Sigmoid colon (tissue), 7 donors: ENCODE measurements around the gene ITGA5. TPM values are rescaled to one million over a fixed set of nuclear protein-coding genes. Genes with fewer than 3 reads are reported as not detected.

Experiments
- DNase-seq: peaks from one replicate; pipeline ENCODE4 v3.0.0-alpha.2; 2019
- H3K27ac ChIP-seq, 4 donors: fragments of 200-600 bp; sonication (generic); one replicate each; pipeline ENCODE4 v1.5.1; 2016 to 2019; ENCODE audit warnings: mild to moderate bottlenecking in 1 of 4
- H3K27me3 ChIP-seq, 3 donors: fragments of 200-600 bp; sonication (generic); one replicate each; pipeline ENCODE4 v1.5.1; 2019; ENCODE audit warnings: mild to moderate bottlenecking in 1 of 3
- H3K36me3 ChIP-seq, 4 donors: fragments of 200-600 bp; sonication (generic); one replicate each; pipeline ENCODE4 v1.5.1; 2016 to 2019
- H3K4me1 ChIP-seq, 4 donors: fragments of 200-600 bp; sonication (generic); one replicate each; pipeline ENCODE4 v1.5.1; 2017 to 2019
- H3K4me3 ChIP-seq, 4 donors: fragments of 200-600 bp; sonication (generic); one replicate each; pipeline ENCODE4 v1.5.1; 2017 to 2019; ENCODE audit warnings: mild to moderate bottlenecking in 2 of 4, moderate library complexity in 1 of 4
- H3K9me3 ChIP-seq, 4 donors: fragments of 200-600 bp in 3 of 4; sonication (generic) in 3 of 4; one replicate each; pipeline versions ENCODE4 v1.5.1 to v1.6.1; 2013 to 2019
- EP300 ChIP-seq, 4 donors: sonication (generic); formaldehyde crosslinking; IDR thresholded peaks; one replicate each; pipeline ENCODE4 v1.6.1; 2017; ENCODE audit warnings: antibody characterized with exemption in 4 of 4
- POLR2A ChIP-seq, 2 donors: fragments of 450-650 bp; IDR thresholded peaks; one replicate each; pipeline ENCODE4 v1.6.1; 2016; ENCODE audit warnings: antibody characterized with exemption in 2 of 2, mild to moderate bottlenecking in 2 of 2, moderate library complexity in 2 of 2
- POLR2AphosphoS5 ChIP-seq, 4 donors: sonication (generic); formaldehyde crosslinking; IDR thresholded peaks; one replicate each; pipeline ENCODE4 v1.6.1; 2017; ENCODE audit warnings: antibody characterized with exemption in 4 of 4
- WGBS, 2 donors: extraction: QIAGEN DNeasy Blood & Tissue Kit; methylation state at CpG; one replicate each; pipeline ENCODE4 v1.1.7; 2013; 5-methylcytosine and 5-hydroxymethylcytosine counted together
- intact Hi-C: fragments of 100-400 bp; cut with DNase I; formaldehyde crosslinking; loops from one replicate; pipeline ENCODE4 v1.15.1; 2023
- polyA plus RNA-seq, 3 donors: library from polyadenylated mRNA; stranded (reverse); fragments of 200-250 nt; gene quantifications; one replicate each; pipeline ENCODE4 v1.2.3, GENCODE V29; 2013
- total RNA-seq, 4 donors: library from RNA; depleted of rRNA; stranded (reverse); fragments of >200 nt; gene quantifications; one replicate each; pipeline ENCODE4 v1.1.0, GENCODE V29; 2016
- TF ChIP-seq, protein P1 (sequence below), 4 experiments: fragments of 450-650 bp in 3 of 4; fragments of 200-600 bp in 1 of 4; IDR thresholded peaks; one replicate each; pipeline ENCODE4 v1.5.1; 2016 to 2019; ENCODE audit warnings: antibody characterized with exemption in 4 of 4, mild to moderate bottlenecking in 3 of 4, moderate library complexity in 2 of 4
- donor health status: healthy with polysubstance abuse.
- donor health status: Bipolar disorder and iron deficiency.
- donor health status: healthy.

Gene ITGA5
- total and polyA plus RNA-seq, 7 donors: 7.4 to 765 (median 200) TPM

DNA sequence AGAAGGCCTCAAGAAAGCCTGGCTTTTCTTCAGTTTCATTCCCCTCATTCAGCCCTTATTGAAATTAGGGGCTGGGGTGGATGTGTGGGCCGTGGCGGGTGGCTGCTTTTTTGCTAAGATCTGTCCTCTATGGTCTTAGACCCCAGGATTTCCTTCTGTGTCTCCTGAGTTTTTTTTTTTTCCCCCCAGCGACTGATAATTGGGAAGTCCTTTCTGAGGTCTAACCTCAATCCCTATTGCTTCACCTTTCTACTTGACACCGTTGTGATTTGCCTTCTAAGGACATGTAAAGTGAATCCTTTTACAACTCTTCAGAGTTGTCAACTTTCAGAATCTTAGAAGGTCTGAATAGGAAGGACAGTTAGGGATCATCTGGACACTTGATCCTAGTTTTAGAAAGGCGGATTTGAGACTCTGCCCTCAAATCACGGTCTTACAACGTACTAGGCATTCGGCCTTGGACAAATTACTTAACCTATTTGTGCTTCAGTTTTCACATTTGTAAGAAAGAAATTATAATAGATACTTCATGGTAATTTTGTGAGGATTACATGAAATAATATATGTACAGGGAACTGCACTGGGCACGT, 59.2 kb downstream of the ITGA5 start:
- H3K4me3 ChIP-seq: peak overlapping the region; percentile 31 to 59 (median 57)
- no peaks in the 10 kb centered on the region for H3K9me3 ChIP-seq
- WGBS, 2 donors: 48 to 61% methylated on average over 9 of the region's 9 CpGs
- DNase-seq: no peak
- no peaks in the 10 kb centered on the region for H3K27me3 ChIP-seq
- H3K36me3 ChIP-seq: no peaks in the 10 kb centered on the region
- peak overlapping the region; percentile 85 to 91 (median 87) for H3K27ac ChIP-seq
- H3K4me1 ChIP-seq: peaks cover 0 to 55% (median 45%) of the 10 kb centered on the region in 4 donors
- intact Hi-C loops: loop anchor here (1.0 to 5.0 kb wide), 5 partner anchors 23 to 143 kb away; partner anchors contain the start of gene COPZ1
- no peak for TF ChIP-seq POLR2AphosphoS5 (IDR thresholded peaks at IDR 0.05)
- TF ChIP-seq, protein P1, sequence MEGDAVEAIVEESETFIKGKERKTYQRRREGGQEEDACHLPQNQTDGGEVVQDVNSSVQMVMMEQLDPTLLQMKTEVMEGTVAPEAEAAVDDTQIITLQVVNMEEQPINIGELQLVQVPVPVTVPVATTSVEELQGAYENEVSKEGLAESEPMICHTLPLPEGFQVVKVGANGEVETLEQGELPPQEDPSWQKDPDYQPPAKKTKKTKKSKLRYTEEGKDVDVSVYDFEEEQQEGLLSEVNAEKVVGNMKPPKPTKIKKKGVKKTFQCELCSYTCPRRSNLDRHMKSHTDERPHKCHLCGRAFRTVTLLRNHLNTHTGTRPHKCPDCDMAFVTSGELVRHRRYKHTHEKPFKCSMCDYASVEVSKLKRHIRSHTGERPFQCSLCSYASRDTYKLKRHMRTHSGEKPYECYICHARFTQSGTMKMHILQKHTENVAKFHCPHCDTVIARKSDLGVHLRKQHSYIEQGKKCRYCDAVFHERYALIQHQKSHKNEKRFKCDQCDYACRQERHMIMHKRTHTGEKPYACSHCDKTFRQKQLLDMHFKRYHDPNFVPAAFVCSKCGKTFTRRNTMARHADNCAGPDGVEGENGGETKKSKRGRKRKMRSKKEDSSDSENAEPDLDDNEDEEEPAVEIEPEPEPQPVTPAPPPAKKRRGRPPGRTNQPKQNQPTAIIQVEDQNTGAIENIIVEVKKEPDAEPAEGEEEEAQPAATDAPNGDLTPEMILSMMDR (IDR thresholded peaks at IDR 0.05): no peak
- no peak for TF ChIP-seq POLR2A (IDR thresholded peaks at IDR 0.05)
- TF ChIP-seq EP300 (IDR thresholded peaks at IDR 0.05): no peak

DNA sequence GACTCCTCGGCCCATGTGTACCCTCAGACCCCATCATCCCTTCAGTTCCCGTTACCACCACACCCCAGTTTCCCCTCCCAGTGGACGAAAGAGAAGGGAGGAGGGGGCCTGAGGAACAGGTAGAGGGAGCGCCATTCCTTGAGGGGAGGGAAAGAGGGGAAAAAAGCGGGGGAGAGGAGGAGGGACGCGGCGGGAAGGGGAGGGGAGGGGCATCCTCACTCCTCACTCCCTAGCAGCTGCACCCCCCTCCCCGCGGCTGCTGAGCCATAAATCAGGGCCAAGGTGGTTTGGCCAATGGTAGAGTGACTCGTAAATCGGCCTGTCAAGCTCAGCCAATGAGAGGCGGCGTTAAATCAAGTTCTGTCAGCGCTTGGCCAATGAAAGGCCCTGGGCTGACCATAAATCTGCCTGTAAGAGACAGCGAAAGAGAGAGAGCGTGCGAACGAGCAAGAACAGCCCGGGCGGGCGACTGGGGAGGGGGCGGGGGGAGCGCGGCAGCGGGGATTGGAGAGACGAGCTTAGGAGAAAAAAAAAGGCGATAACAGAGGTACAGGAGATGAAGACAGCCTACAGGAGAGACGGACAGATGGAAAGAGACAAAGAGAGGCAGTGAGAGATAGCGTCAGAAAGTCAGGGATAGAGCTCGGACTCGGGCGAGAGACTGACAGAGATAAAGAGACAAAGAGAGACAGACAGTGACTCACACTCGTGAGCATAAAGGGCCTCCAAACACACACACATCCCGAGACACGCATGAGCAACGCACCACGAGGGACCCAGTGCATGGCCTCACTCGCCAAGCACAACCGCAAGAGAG, 59.9 kb downstream of the ITGA5 start:
- Histone ChIP-seq H3K27ac (peak overlapping the region; percentile 85 to 91 (median 87)), H3K36me3 (no peaks in the 10 kb centered on the region), H3K27me3 (no peaks in the 10 kb centered on the region), H3K9me3 (no peaks in the 10 kb centered on the region), H3K4me3 (peak overlapping the region; percentile 42 to 59 (median 57)), H3K4me1 (peaks cover 0 to 55% (median 46%) of the 10 kb centered on the region in 4 donors)
- WGBS, 2 donors: 2 to 3% methylated on average over 40 of the region's 40 CpGs
- peak; percentile 99 for DNase-seq
- TF ChIP-seq POLR2AphosphoS5 (IDR thresholded peaks at IDR 0.05) (peak; percentile 84 to 91 (median 88)), POLR2A (IDR thresholded peaks at IDR 0.05) (no peak), EP300 (IDR thresholded peaks at IDR 0.05) (peak; percentile 2 to 76 (median 58))
- TF ChIP-seq, protein P1 (IDR thresholded peaks at IDR 0.05): peak in 1 of 4 experiments; percentile 16
- intact Hi-C loops: loop anchor here (1.0 to 2.0 kb wide), 2 partner anchors 22 to 34 kb away; partner anchors contain the start of gene COPZ1

DNA sequence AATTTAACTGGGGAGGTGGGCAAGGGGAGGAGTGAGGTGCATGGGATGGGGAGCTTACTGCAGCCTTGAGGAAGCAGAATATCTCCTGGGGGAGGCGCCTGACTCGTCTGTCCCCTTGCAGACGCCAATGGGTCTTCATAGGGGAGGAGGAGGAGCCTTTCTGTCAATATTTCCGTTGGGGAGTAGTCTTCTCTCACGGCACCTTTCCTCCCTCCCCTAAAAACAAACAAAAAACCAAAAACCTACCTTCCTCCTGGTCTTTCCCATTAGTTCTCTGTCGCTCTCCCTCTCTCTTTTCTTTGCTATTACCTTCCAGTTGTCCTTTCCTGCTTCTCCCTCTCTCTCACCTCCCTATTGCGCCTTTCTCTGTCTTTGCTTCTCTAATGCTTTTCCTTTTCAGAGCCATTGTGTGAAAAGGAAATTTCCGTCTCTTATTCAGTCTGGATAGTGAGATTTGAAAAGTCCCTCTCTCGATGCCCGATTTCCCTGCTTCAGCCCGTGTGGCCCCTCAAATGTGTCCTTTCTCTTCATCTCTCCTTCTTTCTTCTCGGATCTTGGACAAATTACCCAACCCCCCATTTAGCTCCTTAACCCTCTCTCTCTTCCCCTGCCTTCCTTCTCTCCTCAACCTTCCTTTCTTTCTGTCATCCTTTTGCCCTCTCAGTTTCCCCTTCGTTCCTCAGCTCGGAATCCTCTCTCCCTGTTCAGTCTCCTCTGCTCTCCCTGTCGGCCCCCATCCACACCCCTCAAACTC, 60.7 kb downstream of the ITGA5 start:
- intact Hi-C loops: loop anchor here (2.0 kb wide), 1 partner anchor 34 kb away; the partner anchor contains the start of gene COPZ1

More for the DNA sequence above, 60.7 kb downstream of the ITGA5 start:
- Histone ChIP-seq H3K27ac (peak overlapping the region; percentile 85 to 91 (median 87)), H3K27me3 (no peaks in the 10 kb centered on the region), H3K4me1 (peaks cover 0 to 60% (median 53%) of the 10 kb centered on the region in 4 donors), H3K36me3 (no peaks in the 10 kb centered on the region), H3K9me3 (no peaks in the 10 kb centered on the region), H3K4me3 (peak overlapping the region; percentile 42 to 59 (median 57))
- DNase-seq: no peak
- TF ChIP-seq POLR2AphosphoS5 (IDR thresholded peaks at IDR 0.05) (no peak), EP300 (IDR thresholded peaks at IDR 0.05) (no peak), POLR2A (IDR thresholded peaks at IDR 0.05) (no peak)
- TF ChIP-seq, protein P1 (IDR thresholded peaks at IDR 0.05): no peak
- 5 to 10% methylated on average over 15 of the region's 15 CpGs for WGBS, 2 donors
